HG03135 (cell line): ENCODE data around the gene RRAD.
"Not testable (repeated sequence)": the region's sequence is repeated elsewhere in the genome, so short reads cannot be mapped to it uniquely, and the experiment has no call there.

ENCODE experiments used
- ATAC-seq: cut with Tn5 transposase; IDR thresholded peaks from one replicate; pipeline ENCODE4 v1.9.1; 2021; ENCODE audit warnings: mild to moderate bottlenecking, moderate library complexity; ENCODE audit not compliant: unreplicated experiment

Gene RRAD

DNA sequence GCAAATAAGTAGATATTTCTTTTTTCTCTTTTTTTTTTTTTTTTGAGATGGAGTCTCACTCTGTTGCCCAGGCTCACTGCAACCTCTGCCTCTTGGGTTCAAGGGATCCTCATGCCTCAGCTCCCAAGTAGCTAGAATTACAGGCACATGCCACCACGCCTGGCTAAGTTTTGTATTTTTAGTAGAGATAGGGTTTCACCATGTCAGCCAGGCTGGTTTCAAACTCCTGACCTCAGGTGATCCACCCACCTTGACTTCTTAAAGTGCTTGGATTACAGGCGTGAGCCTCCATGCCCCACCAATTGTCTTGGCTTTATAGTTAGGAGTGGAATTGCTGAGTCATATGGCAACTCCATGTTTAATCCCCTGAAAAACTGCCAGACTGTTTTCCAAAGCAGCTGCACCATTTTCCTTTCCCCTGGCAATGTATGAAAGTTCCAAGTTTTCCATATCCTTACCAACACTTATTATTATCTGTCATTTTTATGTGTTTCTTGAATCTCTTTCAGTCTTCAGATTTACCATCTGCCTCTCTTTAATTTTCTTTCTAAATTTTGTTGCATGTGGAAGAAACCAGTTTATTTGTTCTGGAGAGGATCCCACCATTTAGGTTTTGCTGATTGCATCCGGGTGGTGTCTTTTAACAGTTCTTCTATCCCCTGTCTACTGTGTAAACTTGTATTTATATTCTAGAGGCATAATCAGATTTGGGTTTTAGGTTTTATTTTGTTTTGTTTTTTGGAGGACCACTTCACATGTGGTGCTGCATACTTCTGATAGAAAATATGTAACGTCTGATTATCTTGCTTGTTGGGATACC is 25.8 kb upstream of the RRAD start:
- ATAC-seq, result no peak

DNA sequence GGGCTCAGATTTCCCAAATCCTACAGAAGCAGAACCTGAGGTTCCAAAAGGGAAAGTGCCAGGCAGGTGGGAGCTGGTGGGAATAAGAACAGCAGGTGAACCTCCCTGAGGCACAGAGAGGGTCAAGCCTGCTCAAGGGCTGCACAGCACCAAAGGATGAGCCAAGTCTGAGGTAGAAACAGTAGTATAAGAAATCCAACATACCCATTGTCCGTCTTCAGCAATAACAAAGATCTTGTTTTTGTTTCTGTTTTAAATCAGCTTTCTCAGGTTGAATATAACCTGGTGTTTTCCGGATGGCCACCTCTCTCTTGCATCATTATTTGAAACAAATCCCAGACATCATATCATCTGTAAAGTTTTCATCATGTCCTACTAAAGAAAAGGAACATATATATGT is 25.1 kb upstream of the RRAD start:
- no peak for ATAC-seq

DNA sequence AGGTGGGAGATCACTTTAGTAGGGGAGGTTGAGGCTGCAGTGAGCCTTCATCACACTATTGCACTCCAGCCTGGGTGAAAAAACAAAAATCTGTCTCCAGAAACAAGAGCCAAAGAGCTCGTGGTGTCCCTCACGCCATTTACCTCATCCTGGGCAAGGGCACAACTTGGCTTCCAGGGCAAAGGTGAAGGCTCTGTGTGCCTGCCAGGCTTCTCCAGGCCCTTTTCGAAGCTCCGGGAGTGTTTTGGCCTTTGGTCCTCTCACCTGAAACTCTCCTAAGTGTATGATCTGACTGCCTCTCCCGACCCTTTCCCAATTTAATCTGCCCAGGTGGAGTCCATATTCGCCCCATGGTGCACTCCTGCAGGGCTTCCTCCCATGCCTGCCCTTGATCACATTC is 24.1 kb upstream of the RRAD start:
- no peak for ATAC-seq

DNA sequence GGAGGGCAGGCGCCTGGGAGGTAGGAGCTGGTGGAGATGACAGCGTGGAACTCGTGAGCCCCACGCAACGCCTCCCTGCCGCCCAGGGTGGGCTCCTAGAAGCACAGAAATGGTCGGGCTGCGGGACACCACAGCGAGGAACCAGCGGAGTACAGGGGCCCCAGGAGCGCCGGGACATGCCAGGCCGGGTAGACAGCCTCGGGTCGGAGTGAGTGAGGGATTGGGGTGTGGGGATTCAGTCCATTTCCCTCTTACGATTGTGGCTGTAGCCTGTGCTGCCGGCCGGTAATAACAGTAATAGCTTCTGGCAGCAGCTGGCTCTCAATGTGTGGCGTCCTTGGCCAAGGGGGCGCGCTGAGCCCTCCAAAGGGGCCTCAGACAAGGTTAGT is 23.5 kb upstream of the RRAD start:
- no peak for ATAC-seq

DNA sequence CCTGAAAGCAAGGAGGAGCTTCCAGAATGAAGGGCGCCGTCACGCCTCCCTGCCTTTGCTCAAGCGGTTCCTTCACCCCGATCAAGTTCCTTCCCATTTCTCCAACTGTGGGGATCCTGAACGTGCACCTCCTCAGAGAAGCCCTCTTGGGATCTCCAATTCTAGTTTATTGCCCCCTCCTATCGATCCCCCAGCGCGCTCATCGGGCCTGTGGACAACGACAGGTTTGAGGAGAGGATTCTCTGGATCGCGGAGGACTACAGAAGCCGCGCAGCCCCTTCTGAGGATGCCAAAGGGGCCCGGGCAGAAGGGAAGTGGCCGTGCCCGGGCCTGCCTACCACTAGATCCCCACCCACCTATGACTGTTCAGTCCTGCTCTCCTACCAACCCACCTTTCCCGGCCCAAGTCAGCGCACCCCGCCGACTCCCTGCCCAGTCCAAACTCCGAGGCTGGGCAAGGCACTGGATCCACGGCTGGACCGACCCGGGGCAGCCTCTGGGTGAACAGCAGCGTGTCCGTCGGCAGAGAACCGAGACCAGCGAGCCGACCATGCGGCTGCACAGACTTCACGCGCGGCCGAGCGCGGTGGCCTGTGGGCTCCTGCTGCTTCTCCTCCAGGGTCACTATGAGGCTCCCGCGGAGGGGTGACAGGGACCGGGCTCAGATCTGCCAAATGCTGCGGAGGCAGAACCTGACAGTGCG is 22.9 kb upstream of the RRAD start:
- ATAC-seq, result no peak

DNA sequence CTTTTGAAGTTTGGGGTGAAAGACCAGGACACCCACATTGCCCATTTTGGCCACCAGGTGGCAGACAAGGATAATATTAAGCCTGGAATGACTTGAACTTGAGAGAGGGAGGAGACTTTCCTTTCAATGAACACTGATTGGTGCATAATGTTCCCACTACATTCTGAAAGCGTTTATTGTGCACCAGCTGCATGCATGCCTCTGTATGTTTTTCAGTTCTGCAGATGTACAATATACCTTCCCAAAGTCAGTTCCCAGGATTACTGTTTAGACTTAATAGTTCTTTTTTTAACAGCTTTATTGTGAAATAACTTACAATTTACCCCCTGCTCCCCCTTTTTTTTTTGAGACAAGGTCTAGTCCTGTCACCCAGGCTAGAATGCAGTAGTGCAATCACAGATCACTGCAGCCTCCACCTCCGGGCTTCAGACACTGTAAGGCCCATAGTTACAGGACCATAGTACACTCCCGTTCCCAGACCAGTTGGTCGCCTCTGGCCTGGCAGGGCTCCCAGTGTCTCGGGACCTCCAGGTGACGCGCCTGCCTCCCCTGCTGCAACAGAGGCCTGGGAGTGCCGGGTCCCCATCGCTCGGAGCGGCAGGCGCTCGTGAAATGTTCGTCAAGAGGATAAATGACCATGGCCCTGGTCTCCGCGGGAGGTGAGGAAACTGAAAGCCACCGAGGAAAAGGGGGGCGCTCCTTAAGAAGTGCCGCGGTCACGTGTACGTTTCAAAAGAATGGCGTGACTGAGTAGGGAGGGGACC is 22.1 kb upstream of the RRAD start:
- ATAC-seq, result peak; percentile 66

DNA sequence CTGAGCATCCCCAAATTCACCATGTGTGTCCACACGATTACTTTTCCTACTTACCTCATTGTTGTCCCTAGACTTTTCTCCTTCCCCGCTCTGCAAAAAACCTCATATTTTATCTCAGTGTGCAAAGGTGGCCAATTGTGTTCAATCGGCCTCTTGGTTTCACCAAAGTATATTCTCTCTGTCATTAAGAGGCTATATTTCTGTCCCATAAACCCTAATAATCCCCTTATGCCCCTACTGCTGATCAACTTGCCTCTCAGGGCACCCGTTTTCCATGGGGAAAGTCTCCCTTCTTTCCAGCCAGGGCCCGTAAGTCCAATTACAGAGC is 21.6 kb upstream of the RRAD start:
- no peak for ATAC-seq

DNA sequence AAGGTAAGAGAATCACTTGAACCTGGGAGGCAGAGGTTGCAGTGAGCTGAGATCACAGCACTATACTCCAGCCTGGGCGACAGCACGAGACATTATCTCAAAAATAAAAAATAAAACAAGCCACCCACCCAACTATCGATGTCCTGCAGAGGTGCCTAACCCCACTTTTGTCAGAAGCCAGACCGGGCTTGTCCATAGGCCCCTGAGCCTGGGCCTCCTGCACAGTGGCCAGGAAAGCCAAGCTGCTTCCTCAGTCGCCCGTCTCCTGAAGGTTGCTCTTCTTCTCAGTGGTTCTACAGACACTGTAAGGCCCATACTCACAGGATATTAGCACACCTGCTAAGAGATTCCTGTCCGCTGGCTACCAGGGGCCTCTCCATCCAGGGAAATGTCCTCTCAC is 21.2 kb upstream of the RRAD start:
- ATAC-seq, result no peak

DNA sequence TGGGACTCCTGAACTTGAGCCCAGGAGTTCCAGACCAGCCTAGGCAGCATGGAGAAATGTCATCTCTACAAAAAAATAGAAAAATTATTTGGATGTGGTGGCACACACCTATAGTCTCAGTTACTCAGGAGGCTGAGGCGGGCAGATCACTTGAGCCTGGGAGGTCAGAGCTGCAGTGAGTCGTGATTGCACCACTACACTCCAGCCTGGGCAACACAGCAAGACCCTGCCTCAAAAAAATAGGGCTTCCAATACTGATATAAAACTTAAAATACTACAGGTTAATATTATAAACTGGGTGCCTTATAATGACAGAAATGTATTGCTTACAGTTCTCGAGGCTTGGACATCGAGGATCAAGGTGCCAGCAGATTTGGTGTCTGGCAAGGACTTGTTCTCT is 20.6 kb upstream of the RRAD start:
- ATAC-seq, result no peak

DNA sequence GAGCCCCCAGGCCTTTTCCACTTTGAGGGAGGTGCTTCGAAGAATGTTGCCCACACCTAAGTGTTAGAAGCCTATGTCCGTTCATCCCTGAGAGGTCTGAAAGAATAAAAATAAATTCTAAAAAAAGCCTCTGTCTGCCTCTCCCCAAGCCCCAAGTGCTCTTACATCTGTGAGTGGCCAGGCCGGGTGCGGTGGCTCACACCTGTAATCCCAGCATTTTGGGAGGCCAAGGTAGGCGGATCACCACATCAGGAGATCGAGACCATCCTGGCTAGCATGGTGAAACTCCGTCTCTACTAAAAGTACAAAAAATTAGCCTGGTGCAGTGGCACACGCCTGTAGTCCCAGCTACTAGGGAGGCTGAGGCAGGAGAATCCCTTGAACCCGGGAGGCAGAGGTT is 19.6 kb upstream of the RRAD start:
- not testable (repeated sequence) for ATAC-seq

DNA sequence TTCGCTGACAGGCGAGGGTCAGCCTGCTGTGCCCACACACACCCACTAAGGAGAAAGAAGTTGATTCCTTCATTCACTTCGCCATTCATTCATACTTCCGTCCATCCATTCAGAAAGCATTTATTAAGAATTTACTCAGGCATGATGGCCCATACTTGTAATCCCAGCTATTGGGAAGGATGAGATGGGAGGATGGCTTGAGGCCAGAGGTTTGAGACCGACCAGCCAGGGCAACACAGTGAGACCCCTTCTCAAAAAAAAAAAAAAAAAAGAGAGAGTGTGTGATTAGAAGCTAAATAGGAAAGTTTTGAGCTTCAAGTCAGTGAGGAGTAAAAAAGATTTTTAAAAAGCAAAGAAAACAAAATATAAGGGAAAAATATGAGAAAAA is 18.7 kb upstream of the RRAD start:
- no peak for ATAC-seq

DNA sequence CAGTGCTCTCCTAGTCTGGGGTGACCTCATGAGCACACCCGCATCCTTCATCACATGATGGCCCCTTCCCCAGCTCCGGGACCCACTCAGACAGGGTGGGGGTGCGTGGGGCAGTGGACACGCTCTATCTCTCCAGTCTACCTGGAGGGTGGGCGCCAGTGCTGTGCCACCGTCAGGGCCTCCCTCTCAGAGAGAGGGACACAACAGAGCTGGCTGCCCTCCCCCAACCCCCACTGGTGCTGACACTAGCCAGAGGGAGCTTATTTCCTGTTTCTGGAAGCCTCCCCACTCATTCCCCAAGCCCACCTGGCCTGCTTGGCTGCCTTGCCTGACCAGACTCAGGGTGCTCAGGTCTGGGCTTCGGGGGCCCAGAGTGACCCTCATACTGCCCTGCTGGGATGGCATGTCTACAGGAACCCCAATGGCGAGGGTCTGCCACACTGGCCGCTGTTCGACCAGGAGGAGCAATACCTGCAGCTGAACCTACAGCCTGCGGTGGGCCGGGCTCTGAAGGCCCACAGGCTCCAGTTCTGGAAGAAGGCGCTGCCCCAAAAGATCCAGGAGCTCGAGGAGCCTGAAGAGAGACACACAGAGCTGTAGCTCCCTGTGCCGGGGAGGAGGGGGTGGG is 18.2 kb upstream of the RRAD start:
- no peak for ATAC-seq

DNA sequence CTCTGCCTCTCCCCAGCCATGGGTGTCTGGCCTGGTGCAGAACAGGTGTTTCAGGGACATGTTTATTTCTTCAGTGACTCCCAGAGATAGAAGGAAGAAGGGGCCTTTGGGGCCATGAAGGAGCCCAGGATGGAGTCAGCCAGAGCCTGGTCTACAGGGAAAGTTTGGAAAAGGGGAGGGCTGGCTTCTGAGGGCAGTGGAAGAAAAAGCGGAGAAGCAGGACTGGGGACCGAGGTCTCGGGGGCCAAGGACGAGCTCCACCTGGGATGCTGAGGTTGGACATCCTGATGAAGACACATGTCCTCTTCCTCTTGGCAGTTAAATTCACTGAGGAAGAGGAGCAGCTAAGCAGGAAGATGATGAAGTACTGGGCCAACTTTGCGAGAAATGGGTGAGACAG is 17.6 kb upstream of the RRAD start:
- ATAC-seq, result no peak

DNA sequence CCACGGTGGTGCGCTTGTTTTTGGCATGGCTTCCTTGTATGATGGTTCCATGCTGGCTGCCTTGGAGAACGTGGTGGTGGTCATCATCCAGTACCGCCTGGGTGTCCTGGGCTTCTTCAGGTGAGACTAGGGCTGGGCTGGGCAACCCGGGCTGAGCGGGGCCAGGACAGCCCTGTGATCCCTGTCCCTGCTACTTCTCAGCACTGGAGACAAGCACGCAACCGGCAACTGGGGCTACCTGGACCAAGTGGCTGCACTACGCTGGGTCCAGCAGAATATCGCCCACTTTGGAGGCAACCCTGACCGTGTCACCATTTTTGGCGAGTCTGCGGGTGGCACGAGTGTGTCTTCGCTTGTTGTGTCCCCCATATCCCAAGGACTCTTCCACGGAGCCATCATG is 14.9 kb upstream of the RRAD start:
- no peak for ATAC-seq

DNA sequence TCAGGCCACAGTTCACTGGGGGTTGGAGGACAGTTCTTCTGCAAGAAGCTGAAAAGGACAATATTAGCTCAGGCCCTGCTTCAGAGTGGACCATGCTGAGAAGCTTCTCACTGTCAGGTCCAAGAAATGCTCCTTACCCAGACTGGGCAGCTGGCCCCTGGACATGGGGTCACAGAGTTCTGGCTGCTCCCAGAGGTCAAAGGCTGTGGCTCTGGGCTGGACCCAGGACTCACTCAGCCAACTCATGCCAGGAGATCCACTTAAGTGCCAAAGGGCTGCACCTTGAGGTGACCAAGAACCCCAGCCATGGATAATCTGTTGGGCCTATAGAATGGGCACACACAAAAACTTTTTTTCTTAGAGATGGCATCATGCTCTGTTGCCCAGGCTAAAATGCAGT is 14.0 kb upstream of the RRAD start:
- no peak for ATAC-seq

DNA sequence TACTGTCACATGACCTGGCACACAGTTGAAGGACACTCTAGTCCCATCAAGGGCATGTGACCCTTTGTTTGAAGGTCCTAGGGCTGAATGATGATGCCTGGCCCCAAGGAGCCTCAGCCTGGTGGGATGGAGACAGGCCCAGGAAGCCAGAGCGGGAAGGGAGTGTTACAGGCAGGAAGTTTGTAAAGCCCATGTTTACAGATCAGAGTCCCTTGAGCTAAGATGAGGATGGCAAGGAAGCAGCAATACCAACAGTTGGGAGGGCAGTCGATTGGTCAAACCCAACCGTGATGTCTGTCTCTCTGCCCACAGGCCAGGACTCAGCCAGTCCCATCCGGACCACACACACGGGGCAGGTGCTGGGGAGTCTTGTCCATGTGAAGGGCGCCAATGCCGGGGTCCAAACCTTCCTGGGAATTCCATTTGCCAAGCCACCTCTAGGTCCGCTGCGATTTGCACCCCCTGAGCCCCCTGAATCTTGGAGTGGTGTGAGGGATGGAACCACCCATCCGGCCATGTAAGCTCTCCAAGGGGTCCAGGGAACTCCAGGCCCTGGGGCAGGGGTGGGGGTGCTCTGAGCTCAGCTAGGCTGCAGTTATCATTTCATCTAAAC is 12.5 kb upstream of the RRAD start:
- no peak for ATAC-seq

DNA sequence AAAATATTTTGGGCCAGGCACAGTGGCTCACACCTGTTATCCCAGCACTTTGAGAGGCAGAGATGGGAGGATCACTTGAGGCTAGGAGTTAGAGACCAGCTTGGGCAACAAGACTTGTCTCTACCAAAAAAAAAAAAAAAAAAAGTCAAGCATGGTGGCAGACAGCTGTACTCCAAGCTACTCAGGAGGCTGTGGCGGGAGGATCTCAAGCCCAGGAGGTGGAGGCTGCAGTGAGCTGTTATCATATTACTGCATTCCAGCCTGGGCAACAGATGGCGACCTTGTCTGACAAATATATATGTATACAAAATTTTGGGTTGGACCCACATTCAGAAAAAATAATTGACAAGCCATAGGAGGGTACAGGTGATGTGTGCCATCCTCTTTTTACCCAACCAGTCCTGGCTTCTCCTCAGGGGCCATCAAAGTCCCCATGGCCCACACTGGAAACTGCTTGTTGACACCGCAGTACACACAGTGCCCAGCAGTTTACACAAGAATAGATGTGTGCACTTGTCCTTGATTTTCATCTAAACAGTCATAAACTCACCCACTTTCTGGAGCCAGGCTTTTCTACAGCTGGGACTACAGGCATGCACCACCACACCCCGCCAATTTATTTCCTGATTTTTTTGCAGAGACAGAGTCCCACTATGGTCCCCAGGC is 11.7 kb upstream of the RRAD start:
- ATAC-seq, result no peak

DNA sequence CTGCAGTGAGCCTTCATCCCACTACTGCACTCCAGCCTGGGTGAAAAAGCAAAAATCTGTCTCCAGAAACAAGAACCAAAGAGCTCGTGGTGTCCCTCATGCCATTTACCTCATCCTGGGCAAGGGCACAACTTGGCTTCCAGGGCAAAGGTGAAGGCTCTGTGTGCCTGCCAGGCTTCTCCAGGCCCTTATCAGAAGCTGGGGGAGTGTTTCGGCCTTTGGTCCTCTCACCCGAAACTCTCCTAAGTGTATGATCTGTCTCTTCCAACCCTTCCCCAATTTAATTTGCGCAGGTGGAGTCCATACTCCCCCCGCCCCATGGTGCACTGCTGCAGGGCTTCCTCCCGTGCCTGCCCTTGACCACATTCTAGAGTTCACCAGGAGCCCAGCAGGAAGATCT is 11.1 kb upstream of the RRAD start:
- ATAC-seq, result no peak

DNA sequence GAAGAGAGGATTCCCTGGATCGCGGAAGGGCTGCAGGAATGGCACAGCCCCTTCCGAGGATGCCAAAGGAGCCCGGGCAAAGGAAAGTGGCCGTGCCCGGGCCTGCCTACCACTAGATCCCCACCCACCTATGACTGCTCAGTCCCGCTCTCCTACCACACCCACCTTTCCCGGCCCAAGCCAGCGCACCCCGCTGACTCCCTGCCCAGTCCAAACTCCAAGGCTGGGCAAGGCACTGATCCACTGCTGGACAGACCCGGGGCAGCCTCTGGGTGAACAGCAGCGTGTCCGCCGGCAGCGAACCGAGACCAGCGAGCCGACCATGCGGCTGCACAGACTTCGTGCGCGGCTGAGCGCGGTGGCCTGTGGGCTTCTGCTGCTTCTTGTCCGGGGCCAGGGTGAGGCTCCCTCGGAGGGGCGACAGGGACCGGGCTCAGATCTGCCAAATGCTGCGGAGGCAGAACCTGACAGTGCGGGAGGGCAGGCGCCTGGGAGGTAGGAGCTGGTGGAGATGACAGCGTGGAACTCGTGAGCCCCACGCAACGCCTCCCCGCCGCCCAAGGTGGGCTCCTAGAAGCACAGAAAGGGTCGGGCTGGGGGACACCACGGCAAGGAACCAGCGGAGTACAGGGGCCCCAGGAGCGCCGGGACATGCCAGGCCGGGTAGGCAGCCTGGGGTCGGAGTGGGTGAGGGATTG is 10.1 kb upstream of the RRAD start, which contains the start of gene CES2:
Gene CES2 (plus strand): TSS at position 203 of the 698 bp plus-strand sequence. CDS start 120 bp downstream, at position 323.
- no peak for ATAC-seq

DNA sequence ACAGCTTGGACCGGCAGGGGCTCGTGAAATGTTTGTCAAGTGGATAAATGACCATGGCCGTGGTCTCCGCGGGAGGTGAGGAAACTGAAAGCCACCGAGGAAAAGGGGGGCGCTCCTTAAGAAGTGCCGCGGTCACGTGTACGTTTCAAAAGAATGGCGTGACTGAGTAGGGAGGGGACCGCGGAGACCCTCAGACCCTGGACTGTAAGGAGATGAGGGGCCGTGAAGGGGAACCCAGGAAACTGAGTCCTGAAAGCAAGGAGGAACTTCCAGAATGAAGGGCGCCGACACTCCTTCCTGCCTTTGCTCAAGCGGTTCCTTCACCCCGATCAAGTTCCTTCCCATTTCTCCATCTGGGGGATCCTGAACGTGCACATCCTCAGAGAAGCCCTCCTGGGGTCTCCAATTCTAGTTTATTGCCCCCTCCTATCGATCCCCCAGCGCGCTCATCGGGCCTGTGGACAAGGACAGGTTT is 9.5 kb upstream of the RRAD start:
- peak; percentile 4 for ATAC-seq
